ENCODE data around the gene LDLRAD3.
A peak's percentile ranks its signal among the peaks of the same experiment; 100 is the strongest.

LDLRAD3 gene

GRCh38 chr11:36146437-36146836 lies 202.6 kb downstream of the LDLRAD3 start:
- DNase-seq = peak; percentile 66

GRCh38 chr11:36147491-36147890 lies 203.6 kb downstream of the LDLRAD3 start:
- no peak for DNase-seq

- DNase-seq = no peak
Observed at GRCh38 chr11:36148701-36149100, 204.8 kb downstream of the LDLRAD3 start.

GRCh38 chr11:36149538-36150242 lies 205.8 kb downstream of the LDLRAD3 start:
- DNase-seq = peak; percentile 94

- DNase-seq = no peak
Observed at GRCh38 chr11:36150986-36151385, 207.1 kb downstream of the LDLRAD3 start.

GRCh38 chr11:36151933-36152580 lies 208.2 kb downstream of the LDLRAD3 start:
- DNase-seq = no peak

- DNase-seq = no peak
Observed at GRCh38 chr11:36153551-36153950, 209.7 kb downstream of the LDLRAD3 start.

GRCh38 chr11:36155124-36155561 lies 211.3 kb downstream of the LDLRAD3 start:
- no peak for DNase-seq

GRCh38 chr11:36155770-36156160 lies 211.9 kb downstream of the LDLRAD3 start:
- no peak for DNase-seq

- DNase-seq = no peak
Observed at GRCh38 chr11:36156161-36156816, 212.4 kb downstream of the LDLRAD3 start.

- DNase-seq = no peak
Observed at GRCh38 chr11:36156817-36157519, 213.1 kb downstream of the LDLRAD3 start.

GRCh38 chr11:36160091-36160490 lies 216.2 kb downstream of the LDLRAD3 start:
- DNase-seq = no peak

- no peak for DNase-seq
Observed at GRCh38 chr11:36161572-36161971, 217.7 kb downstream of the LDLRAD3 start.

GRCh38 chr11:36162006-36162882 lies 218.4 kb downstream of the LDLRAD3 start:
- DNase-seq = no peak

GRCh38 chr11:36162883-36163434 lies 219.1 kb downstream of the LDLRAD3 start:
- no peak for DNase-seq

GRCh38 chr11:36164506-36165250 lies 220.8 kb downstream of the LDLRAD3 start:
- DNase-seq = no peak

- DNase-seq = no peak
Observed at GRCh38 chr11:36165621-36166397, 221.9 kb downstream of the LDLRAD3 start.

GRCh38 chr11:36167073-36167472 lies 223.2 kb downstream of the LDLRAD3 start:
- DNase-seq = no peak

- DNase-seq = no peak
Observed at GRCh38 chr11:36167729-36168128, 223.9 kb downstream of the LDLRAD3 start.

- DNase-seq = no peak
Observed at GRCh38 chr11:36177836-36178235, 234.0 kb downstream of the LDLRAD3 start.
